Renal pelvis (tissue), 12 donors: ENCODE measurements around the gene SYMPK. TPM values are rescaled to one million over a fixed set of nuclear protein-coding genes. Genes with fewer than 3 reads are reported as not detected.
"Not testable (repeated sequence)": the region's sequence is repeated elsewhere in the genome, so short reads cannot be mapped to it uniquely, and the experiment has no call there.

ENCODE experiments used
- DNase-seq: peaks from one replicate; pipeline ENCODE4 v3.0.0-alpha.2; 2013
- long read RNA-seq, 16 experiments: transcript quantifications; one replicate each; lab custom pipeline, GENCODE V29; 2026
- polyA plus RNA-seq, 3 donors: library from polyadenylated mRNA; unstranded; fragments of 120-200 nt; gene quantifications; one replicate each; pipeline ENCODE4 v1.2.1, GENCODE V29; 2013; ENCODE audit not compliant: insufficient read length in 3 of 3

SYMPK gene
- polyA plus RNA-seq, result 10 to 100 TPM; 60.4 to 72.1 (median 66.5) TPM
- long read RNA-seq, donor 1, full-length matches to known transcripts, result 2 of 17 reads
- long read RNA-seq, donor 1, partial matches to known transcripts, result 15 of 17 reads
- long read RNA-seq, donor 1, other reads (novel, unspliced or antisense), result 0 of 17 reads
- long read RNA-seq, donor 2, full-length matches to known transcripts, result 4 of 17 reads
- long read RNA-seq, donor 2, partial matches to known transcripts, result 13 of 17 reads
- long read RNA-seq, donor 2, other reads (novel, unspliced or antisense), result 0 of 17 reads
- long read RNA-seq, donor 3, full-length matches to known transcripts, result 3 of 10 reads
- long read RNA-seq, donor 3, partial matches to known transcripts, result 7 of 10 reads
- long read RNA-seq, donor 3, other reads (novel, unspliced or antisense), result 0 of 10 reads
- long read RNA-seq, donor 4, full-length matches to known transcripts, result 6 of 25 reads
- long read RNA-seq, donor 4, partial matches to known transcripts, result 19 of 25 reads
- long read RNA-seq, donor 4, other reads (novel, unspliced or antisense), result 0 of 25 reads
- long read RNA-seq, donor 5, full-length matches to known transcripts, result 2 of 12 reads
- long read RNA-seq, donor 5, partial matches to known transcripts, result 10 of 12 reads
- long read RNA-seq, donor 5, other reads (novel, unspliced or antisense), result 0 of 12 reads
- long read RNA-seq, donor 6, full-length matches to known transcripts, result 4 of 12 reads
- long read RNA-seq, donor 6, partial matches to known transcripts, result 8 of 12 reads
- long read RNA-seq, donor 6, other reads (novel, unspliced or antisense), result 0 of 12 reads
- long read RNA-seq, donor 7, full-length matches to known transcripts, result 3 of 23 reads
- long read RNA-seq, donor 7, partial matches to known transcripts, result 20 of 23 reads
- long read RNA-seq, donor 7, other reads (novel, unspliced or antisense), result 0 of 23 reads
- long read RNA-seq, donor 8, full-length matches to known transcripts, result 5 of 15 reads
- long read RNA-seq, donor 8, partial matches to known transcripts, result 10 of 15 reads
- long read RNA-seq, donor 8, other reads (novel, unspliced or antisense), result 0 of 15 reads
- long read RNA-seq, donor 9, full-length matches to known transcripts, result 4 of 24 reads
- long read RNA-seq, donor 9, partial matches to known transcripts, result 20 of 24 reads
- long read RNA-seq, donor 9, other reads (novel, unspliced or antisense), result 0 of 24 reads
- long read RNA-seq, donor 10, full-length matches to known transcripts, result 2 of 12 reads
- long read RNA-seq, donor 10, partial matches to known transcripts, result 10 of 12 reads
- long read RNA-seq, donor 10, other reads (novel, unspliced or antisense), result 0 of 12 reads
- long read RNA-seq, donor 11, full-length matches to known transcripts, result 6 of 16 reads
- long read RNA-seq, donor 11, partial matches to known transcripts, result 10 of 16 reads
- long read RNA-seq, donor 11, other reads (novel, unspliced or antisense), result 0 of 16 reads
- long read RNA-seq, donor 12, full-length matches to known transcripts, result 11 of 45 reads
- long read RNA-seq, donor 12, partial matches to known transcripts, result 34 of 45 reads
- long read RNA-seq, donor 12, other reads (novel, unspliced or antisense), result 0 of 45 reads
- long read RNA-seq, donor 13, full-length matches to known transcripts, result 3 of 20 reads
- long read RNA-seq, donor 13, partial matches to known transcripts, result 17 of 20 reads
- long read RNA-seq, donor 13, other reads (novel, unspliced or antisense), result 0 of 20 reads
- long read RNA-seq, donor 14, result 0 reads
- long read RNA-seq, donor 15, full-length matches to known transcripts, result 8 of 39 reads
- long read RNA-seq, donor 15, partial matches to known transcripts, result 31 of 39 reads
- long read RNA-seq, donor 15, other reads (novel, unspliced or antisense), result 0 of 39 reads
- long read RNA-seq, donor 16, full-length matches to known transcripts, result 4 of 11 reads
- long read RNA-seq, donor 16, partial matches to known transcripts, result 7 of 11 reads
- long read RNA-seq, donor 16, other reads (novel, unspliced or antisense), result 0 of 11 reads

- DNase-seq, result peak; percentile 99
These were observed at the start of gene SYMPK for GRCh38 chr19:45862564-45863334. SYMPK (minus strand) TSS chr19:45863147; CDS start chr19:45854495, 8,652 bp downstream.

- DNase-seq, result no peak
These were observed 48.3 kb upstream of the SYMPK start for GRCh38 chr19:45911291-45911690.

DNA sequence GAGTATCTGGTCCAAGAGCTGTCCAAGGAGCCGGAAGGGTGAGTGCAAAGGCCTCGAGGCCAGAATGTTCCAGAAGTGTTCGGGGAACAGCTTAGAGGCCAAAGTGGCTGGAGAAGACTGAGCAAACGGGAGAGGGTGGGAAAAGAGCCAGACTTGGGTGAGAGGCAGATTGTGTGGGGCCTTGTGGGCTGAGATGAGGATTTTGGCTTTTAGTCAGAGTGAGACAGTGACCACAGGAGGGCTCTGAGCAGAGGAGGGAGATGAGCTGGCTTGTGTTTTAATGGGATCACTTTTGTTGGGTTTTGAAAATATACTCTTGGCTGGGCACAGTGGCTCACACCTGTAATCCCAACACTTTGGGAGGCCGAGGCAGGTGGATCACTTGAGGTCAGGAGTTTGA, 46.0 kb upstream of the SYMPK start:
- no peak for DNase-seq

- no peak for DNase-seq
These were observed 43.3 kb upstream of the SYMPK start for GRCh38 chr19:45906221-45906620.

GRCh38 chr19:45905011-45905410, 42.1 kb upstream of the SYMPK start:
- no peak for DNase-seq

- peak; percentile 97 for DNase-seq
These were observed 40.0 kb upstream of the SYMPK start for GRCh38 chr19:45902651-45903625.

- no peak for DNase-seq
These were observed 39.1 kb upstream of the SYMPK start, which contains the start of gene MYPOP for GRCh38 chr19:45901912-45902650. MYPOP (minus strand) TSS chr19:45902613; CDS start chr19:45901773, 840 bp downstream.

DNA sequence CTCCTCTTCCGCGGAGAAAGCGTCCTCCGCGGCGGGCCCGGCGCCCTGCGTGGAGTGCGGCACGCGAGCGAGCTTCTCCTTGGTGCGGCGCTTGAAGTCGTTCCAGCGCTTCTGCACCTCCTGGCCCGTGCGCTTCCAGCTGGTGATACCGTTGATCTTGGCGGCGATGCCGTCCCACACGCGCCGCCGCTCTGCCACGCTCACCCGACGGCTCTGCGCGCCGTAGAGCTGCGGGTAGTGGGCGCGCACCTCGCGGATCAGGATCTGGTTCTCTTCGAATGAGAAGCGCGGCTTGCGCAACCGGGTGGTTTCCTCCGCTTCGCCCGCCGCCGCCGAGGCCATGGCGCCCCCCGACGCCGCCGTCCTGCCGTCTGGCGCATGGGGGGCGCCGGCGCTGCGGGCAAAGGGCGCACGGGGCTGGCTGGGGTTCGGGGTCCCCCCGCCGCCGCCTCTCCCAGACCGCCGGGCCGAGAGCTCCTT, 38.5 kb upstream of the SYMPK start:
- DNase-seq, result no peak

DNA sequence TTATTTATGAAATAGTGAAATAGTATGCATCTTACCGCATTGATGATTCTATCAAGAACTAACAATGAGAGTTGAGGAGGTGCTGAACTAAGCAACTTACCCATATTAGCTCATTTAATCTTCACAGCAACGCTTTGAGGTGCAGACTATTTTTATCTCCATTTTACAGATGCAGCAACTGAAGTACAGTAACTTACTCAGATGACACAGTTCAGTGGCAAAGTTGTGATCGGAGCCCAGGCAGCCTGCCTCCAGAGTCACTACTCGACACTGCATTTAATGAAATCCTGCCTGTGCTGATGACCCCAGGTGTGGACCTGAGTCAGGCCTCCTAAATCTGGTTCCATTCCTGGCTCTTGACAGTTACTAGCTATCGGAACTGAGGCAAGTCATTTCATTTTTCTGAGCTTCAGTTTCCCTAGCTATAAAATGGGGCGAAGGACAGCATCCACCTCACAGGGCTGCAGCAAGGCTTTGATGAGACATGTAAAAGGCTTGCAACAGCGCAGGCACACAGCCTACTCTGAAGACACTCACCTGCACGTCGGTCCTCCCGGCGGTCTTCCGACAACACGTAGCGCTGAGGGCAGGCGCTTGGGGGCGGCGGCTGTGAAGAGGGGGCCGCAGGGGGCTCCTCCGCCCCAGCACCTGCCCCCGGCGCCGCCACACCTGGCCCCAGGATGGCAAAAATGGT, 37.9 kb upstream of the SYMPK start:
- no peak for DNase-seq

DNA sequence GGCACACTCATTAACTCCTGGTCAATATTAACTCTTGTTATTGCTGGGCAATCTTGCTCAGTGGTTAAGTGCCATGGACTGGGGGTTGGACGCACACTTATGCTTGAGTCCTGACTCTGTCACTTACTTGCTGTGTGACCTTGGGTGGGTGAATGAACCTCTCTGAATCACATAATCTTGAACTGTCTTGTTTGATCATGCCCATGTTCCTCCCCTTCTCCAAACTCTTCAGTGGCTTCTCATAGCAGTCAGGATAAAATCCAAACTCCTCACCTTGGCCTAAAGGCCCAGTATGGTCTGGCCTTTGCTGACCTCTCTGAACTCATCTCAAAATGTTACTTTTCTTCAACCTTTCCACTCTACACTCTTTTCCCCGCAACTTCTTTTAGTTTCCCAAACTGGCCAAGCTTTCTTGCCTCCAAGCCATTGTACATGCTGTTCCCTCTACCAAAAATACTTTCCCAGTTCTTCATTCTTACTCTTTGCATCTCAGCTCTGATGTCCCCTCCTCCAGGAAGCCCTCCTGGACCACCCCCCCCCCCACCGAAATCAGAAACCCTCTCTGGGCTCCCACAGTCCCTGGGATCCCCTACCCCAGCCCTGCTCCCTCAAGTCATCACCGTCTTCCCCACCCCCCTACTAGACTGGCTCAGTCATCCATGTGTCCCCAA, 37.1 kb upstream of the SYMPK start:
- no peak for DNase-seq

DNA sequence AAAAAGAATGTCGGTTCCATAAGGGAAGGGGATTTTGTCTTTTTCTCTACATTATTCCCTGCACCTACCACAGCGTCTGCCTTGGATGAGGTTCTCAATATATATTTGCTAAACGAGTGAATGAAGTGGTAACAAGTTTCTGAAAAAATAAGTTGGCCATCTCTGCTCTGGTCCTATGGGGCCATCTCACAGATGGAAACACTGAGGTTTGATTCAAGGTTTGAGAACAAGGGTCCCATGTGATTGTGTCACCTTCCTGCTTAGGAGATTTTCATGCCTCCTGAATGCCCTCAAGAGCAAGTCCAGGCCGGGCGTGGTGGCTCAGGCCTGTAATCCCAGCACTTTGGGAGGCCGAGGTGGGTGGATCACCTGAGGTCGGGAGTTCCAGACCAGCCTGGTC, 36.3 kb upstream of the SYMPK start:
- DNase-seq, result no peak

- no peak for DNase-seq
These were observed 34.4 kb upstream of the SYMPK start for GRCh38 chr19:45897261-45897812.

DNA sequence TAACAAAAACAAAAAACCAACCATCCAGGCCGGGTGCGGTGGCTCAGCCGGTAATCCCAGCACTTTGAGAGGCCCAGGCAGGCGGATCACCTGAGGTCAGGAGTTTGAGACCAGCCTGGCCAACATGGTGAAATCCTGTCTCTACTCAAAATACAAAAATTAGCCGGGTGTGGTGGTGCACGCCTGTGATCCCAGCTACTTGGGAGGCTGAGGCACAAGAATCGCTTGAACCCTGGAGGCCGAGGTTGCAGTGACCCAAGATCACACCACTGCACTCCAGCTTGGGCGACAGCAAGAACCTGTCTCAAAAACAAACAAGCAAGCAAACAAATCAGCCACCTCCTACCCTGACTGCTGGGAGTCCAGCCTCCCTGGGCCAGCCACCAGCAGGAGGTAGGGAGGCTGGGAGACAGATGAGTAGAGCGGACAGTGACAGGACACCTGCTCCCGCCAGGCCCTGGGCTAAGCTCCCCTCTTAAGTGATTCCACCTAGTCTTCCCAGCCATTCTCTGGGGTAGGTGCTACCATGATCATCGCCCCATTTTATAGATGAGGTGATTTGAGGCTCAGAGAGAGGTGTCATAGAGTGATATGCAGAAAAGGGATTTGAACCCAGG, 33.1 kb upstream of the SYMPK start:
- not testable (repeated sequence) for DNase-seq

DNA sequence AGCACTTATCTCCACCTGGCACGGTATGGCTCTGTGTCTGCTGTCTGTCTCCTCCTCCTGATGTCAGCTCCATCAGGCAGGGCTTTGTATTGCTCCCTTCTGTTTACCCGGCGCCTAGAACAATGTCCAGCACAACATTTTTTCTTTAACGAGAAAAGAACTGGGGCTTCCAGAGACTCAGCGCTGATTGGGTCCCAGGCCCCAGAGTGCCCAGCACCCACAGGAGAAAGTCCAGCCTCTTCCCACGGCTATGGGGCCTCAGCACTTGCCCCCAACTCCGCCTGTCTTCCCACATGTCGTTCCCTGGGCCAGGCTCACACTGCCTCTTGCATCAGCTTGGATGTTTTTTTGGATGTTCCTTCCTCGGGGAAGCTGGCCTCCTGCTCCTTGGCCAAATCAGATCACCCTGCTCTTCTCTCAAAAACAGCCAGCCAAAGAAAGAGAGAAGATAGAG, 32.6 kb upstream of the SYMPK start:
- DNase-seq, result no peak

DNA sequence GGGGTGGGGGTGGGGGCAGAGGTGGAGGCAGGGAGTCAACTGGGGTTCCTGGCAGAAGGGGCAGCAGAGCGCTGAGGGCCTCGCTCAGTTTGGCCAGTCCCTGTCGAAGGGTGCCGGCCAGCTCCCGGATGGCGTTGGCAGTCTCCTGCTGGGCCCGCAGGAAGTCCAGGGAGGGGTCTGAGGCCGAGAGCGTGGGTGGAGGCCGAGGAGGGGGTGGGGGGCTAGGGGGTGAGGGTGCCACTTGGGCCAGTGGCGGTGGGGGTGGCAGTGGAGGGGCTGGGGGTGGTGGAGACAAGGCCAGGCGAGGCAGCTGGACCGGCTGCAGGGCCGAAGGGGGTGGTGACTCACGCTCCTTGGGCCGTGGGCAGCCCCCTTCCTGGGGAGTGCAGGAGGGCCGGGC, 27.9 kb upstream of the SYMPK start:
- no peak for DNase-seq
